SU-DHL-6 (cell line): ENCODE results near the gene GARIN5A.

Source experiments
- H2AFZ ChIP-seq: fragments of 200-600 bp; sonication (generic); 2 replicates; pipeline ENCODE4 v1.6.1; 2014; ENCODE audit warnings: low read depth, mild to moderate bottlenecking, moderate library complexity, mixed read lengths, antibody characterized with exemption, low read length; ENCODE audit not compliant: severe bottlenecking
- H3F3A ChIP-seq: fragments of 200-600 bp; shearing (Covaris generic); 2 replicates; pipeline ENCODE4 v1.6.0; 2016; ENCODE audit warnings: antibody characterized with exemption, mild to moderate bottlenecking; ENCODE audit not compliant: insufficient read depth
- H3K27ac ChIP-seq: fragments of 200-600 bp; sonication (generic); 2 replicates; pipeline ENCODE4 v1.5.1; 2016; ENCODE audit warnings: low read depth, mild to moderate bottlenecking, low read length, moderate library complexity, mixed read lengths
- H3K27me3 ChIP-seq: fragments of 200-600 bp; sonication (generic), shearing (Covaris generic); 2 replicates; pipeline ENCODE4 v1.6.0; 2014; ENCODE audit warnings: mild to moderate bottlenecking, low read length
- H3K36me3 ChIP-seq: fragments of 200-600 bp; sonication (generic); 2 replicates; pipeline ENCODE4 v1.6.1; 2014; ENCODE audit warnings: mild to moderate bottlenecking, low read length, mixed read lengths
- H3K4me2 ChIP-seq: fragments of 300-600, 200-600 bp; shearing (Covaris generic), sonication (generic); 2 replicates; pipeline ENCODE4 v1.6.0; 2014; ENCODE audit warnings: low read length, low read depth, mild to moderate bottlenecking; ENCODE audit not compliant: poor library complexity, severe bottlenecking
- H3K4me3 ChIP-seq: fragments of 200-600 bp; sonication (generic); 2 replicates; pipeline ENCODE4 v1.5.1; 2014; ENCODE audit warnings: antibody characterized with exemption, low read length, mild to moderate bottlenecking, mixed read lengths; ENCODE audit not compliant: insufficient read depth, poor library complexity, severe bottlenecking
- H3K79me2 ChIP-seq: fragments of 200-600 bp; sonication (generic); 2 replicates; pipeline ENCODE4 v1.6.1; 2014; ENCODE audit warnings: mild to moderate bottlenecking, low read length, moderate library complexity; ENCODE audit not compliant: insufficient read depth
- H3K9ac ChIP-seq: fragments of 200-600 bp; sonication (generic); 2 replicates; pipeline ENCODE4 v1.7.0; 2014; ENCODE audit warnings: mild to moderate bottlenecking, low read length
- H3K9me2 ChIP-seq: fragments of 200-600 bp; sonication (generic); replicated peaks from 2 replicates; pipeline ENCODE4 v1.6.1; 2014; ENCODE audit warnings: low read length; ENCODE audit not compliant: insufficient read depth
- H3K9me3 ChIP-seq: fragments of 200-600 bp; sonication (generic); 2 replicates; pipeline ENCODE4 v1.6.1; 2014; ENCODE audit warnings: low read length, mixed read lengths; ENCODE audit not compliant: insufficient read depth
- H4K20me1 ChIP-seq: fragments of 200-600 bp; sonication (generic); 2 replicates; pipeline ENCODE4 v1.6.1; 2014; ENCODE audit warnings: low read depth, mild to moderate bottlenecking, antibody characterized with exemption, low read length, moderate library complexity, mixed read lengths
- EZH2phosphoT487 ChIP-seq: fragments of 200-600 bp; sonication (generic), shearing (Covaris generic); conservative IDR thresholded peaks from 2 replicates; pipeline ENCODE4 v1.6.1; 2018; ENCODE audit warnings: mild to moderate bottlenecking, antibody characterized with exemption, low read length, moderate library complexity, mixed read lengths
- TF ChIP-seq, protein P1 (sequence below): fragments of 200-600 bp; sonication (generic); IDR thresholded peaks from one replicate; pipeline ENCODE4 v1.5.1; 2017; ENCODE audit warnings: antibody characterized with exemption, mild to moderate bottlenecking, low read length, moderate library complexity; ENCODE audit not compliant: insufficient read depth, poor library complexity, severe bottlenecking

The GARIN5A gene

DNA sequence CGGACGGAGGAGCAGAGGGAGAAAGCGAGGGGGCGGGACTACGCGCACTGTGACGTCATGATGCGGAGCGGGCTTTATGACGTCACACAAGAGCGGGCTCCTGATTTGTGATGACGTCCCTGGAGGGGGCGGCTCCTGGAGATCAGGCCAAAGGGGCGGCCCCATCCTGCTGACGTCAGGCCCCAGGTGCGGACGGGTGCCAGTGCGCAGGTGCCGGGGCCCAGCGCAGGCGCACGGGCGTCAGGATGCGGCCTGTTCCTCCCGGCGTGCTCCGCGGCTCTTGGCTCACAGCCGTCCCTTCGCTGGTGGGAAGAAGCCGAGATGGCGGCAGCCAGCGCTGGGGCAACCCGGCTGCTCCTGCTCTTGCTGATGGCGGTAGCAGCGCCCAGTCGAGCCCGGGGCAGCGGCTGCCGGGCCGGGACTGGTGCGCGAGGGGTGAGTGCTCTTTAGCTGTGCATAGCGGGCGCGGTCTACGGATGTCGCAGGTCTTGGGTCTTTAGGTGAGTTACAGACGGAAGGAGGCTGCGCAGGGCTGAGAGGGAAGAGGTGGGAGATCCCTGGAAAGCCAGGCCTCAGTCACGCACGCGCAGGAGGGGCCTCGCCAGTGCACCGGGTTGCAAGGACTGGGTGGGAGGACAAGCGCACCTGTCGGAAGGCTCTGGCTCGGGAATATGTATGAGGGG is at the start of gene GARIN5A, which contains the start of gene EMC10:
Gene GARIN5A, minus strand, starts transcription at position 625 of the 683 bp plus-strand sequence. Its CDS starts 460 bp downstream, at position 165.
Gene EMC10, plus strand, starts transcription at position 284 of the 683 bp plus-strand sequence. Its CDS starts 38 bp downstream, at position 322.
- H3K27me3 ChIP-seq: no peaks in the 10 kb centered on the region
- H3K4me3 ChIP-seq: peak within 1 kb of the TSS; percentile 95

DNA sequence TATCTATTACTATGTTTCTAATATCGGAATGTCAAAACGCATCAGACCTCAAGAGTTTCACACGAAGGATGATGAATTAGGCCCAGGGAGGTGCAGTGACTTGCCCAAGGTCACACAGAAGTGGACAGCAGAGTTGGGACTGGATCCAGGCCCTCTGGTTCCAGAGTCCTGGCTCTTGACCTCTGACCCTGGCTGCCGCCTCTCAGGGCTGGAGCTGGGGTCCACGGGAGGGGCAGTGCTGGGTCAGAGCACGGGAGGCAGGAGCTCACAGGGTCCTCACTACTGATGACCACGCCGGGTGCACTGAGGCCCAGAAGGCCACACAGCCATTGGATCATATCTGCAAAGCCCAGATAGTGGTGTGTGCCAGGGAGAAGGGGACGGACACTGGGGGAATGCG is 46.2 kb upstream of the GARIN5A start:
- H3K9me3 ChIP-seq: no peaks in the 10 kb centered on the region
- no peak overlapping the region for H3K4me3 ChIP-seq
- no peaks in the 10 kb centered on the region for H3F3A ChIP-seq
- no peaks in the 10 kb centered on the region for H3K36me3 ChIP-seq
- no peaks in the 10 kb centered on the region for H3K79me2 ChIP-seq
- TF ChIP-seq EZH2phosphoT487: no peak
- TF ChIP-seq, protein P1, sequence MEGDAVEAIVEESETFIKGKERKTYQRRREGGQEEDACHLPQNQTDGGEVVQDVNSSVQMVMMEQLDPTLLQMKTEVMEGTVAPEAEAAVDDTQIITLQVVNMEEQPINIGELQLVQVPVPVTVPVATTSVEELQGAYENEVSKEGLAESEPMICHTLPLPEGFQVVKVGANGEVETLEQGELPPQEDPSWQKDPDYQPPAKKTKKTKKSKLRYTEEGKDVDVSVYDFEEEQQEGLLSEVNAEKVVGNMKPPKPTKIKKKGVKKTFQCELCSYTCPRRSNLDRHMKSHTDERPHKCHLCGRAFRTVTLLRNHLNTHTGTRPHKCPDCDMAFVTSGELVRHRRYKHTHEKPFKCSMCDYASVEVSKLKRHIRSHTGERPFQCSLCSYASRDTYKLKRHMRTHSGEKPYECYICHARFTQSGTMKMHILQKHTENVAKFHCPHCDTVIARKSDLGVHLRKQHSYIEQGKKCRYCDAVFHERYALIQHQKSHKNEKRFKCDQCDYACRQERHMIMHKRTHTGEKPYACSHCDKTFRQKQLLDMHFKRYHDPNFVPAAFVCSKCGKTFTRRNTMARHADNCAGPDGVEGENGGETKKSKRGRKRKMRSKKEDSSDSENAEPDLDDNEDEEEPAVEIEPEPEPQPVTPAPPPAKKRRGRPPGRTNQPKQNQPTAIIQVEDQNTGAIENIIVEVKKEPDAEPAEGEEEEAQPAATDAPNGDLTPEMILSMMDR: no peak
- H3K27me3 ChIP-seq: no peaks in the 10 kb centered on the region
- no peak overlapping the region for H2AFZ ChIP-seq
- no peaks in the 10 kb centered on the region for H4K20me1 ChIP-seq
- H3K9ac ChIP-seq: no peak overlapping the region
- H3K4me2 ChIP-seq: no peak overlapping the region
- H3K9me2 ChIP-seq: no peaks in the 10 kb centered on the region
- no peak overlapping the region for H3K27ac ChIP-seq

More for the DNA sequence above, at the start of gene GARIN5A, which contains the start of gene EMC10:
- Histone ChIP-seq H3K9me3 (peaks cover 12% of the 10 kb centered on the region; the same call in 1 of the 2 replicates), H3K27ac (peak within 1 kb of the TSS; percentile 38), H3K36me3 (peaks cover 8% of the 10 kb centered on the region; the same call in 1 of the 2 replicates), H4K20me1 (no peaks in the 10 kb centered on the region), H2AFZ (peak within 1 kb of the TSS; percentile 81), H3F3A (no peaks in the 10 kb centered on the region), H3K4me2 (peak within 1 kb of the TSS; percentile 60), H3K9me2 (no peaks in the 10 kb centered on the region), H3K79me2 (peaks cover 21% of the 10 kb centered on the region), H3K9ac (peak within 1 kb of the TSS; percentile 88)
- TF ChIP-seq, protein P1: no peak
- no peak for TF ChIP-seq EZH2phosphoT487

DNA sequence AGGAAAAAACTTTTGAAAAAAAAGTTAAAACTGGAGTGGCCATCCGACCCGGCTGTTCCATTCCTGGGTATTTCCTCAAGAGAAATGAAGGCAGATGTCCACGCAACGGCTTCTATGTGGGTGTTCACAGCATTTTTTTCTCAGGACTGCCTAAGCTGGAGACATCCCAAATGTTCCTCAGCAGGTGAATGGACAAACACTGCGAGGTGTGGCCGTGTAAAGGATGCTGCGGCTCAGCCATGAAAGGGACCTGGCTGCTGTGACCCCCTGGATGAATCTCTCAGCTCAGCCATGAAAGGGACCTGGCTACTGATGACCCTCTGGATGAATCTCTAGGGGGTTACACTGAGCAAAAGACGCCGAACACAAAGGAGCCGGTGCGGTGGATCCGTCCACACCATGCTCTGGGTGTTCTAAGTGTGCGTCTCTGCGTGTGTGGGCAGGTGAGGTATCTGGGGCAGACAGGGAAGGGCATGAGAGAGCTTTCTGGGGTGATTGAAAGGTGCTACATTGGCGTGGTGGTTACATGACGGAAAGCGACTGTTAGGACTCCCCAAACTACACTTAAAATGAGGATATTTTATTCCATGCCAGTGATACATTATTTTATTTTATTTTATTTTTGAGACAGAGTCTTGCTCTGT is 44.3 kb upstream of the GARIN5A start:
- Histone ChIP-seq H4K20me1 (no peaks in the 10 kb centered on the region), H3K36me3 (no peaks in the 10 kb centered on the region), H3F3A (no peaks in the 10 kb centered on the region), H2AFZ (no peak overlapping the region), H3K4me3 (no peak overlapping the region), H3K4me2 (no peak overlapping the region), H3K9me3 (no peaks in the 10 kb centered on the region), H3K79me2 (no peaks in the 10 kb centered on the region), H3K9me2 (no peaks in the 10 kb centered on the region), H3K27me3 (no peaks in the 10 kb centered on the region), H3K27ac (no peak overlapping the region), H3K9ac (no peak overlapping the region)
- no peak for TF ChIP-seq EZH2phosphoT487
- TF ChIP-seq, protein P1: no peak
